Measurements from ENCODE around the gene DNAJC9.
A peak's percentile ranks its signal among the peaks of the same experiment; 100 is the strongest.

Gene DNAJC9

DNA sequence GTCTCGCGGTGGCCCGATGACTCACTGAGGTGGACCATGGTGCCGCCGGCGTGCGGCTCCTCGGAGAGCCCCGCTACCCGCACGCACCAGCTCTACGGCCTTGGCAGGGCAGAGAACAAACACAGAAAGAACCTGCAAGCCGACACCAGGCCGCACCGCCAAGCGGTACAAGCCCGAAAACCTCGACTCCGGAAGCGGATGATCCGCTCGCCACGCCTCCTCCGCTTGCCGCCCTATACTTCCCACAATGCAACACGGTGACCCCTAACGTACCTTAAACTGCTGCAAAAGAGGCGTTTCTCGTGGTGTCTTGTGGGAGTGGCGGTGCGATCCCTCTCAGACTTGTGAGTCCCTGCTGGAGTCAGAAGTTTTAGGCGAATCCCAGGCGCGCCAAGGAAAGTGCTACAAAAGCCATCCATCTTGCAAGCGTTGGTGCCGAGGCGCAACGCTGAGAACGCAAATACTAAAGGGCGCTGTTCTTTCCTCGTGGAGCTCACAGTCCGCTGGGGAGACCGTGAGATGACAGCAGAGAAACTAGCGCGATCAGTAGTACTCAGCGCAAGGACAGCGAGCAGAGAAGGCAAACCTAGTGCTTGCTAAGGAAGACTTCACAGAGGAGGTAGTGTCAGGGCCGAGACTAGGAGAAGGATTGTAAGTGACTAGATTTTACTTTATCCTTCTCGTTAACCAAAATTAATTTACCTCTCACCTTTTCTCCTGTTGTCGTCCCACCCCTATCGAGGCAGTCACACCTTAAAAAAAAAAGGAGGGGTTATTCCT lies 5.6 kb upstream of the DNAJC9 start, which contains the start of gene MRPS16 (continued):
- TF ChIP-seq HIC1 (tag by site-specific recombination; IDR thresholded peaks at IDR 0.05), result no peak
- TF ChIP-seq MYNN (tag by site-specific recombination; IDR thresholded peaks at IDR 0.05; ENCODE audit: borderline replicate concordance), result no peak
- no peak for TF ChIP-seq ZSCAN4 (tag by site-specific recombination; IDR thresholded peaks at IDR 0.05)
- 0 out of 2 replicates have a peak, but pooled peaks have one; percentile 18 for TF ChIP-seq PRDM1 (tag by site-specific recombination; IDR thresholded peaks at IDR 0.05)
- TF ChIP-seq GLI4 (tag by site-specific recombination; IDR thresholded peaks at IDR 0.05), result no peak
- TF ChIP-seq ZNF610 (tag by site-specific recombination; IDR thresholded peaks at IDR 0.05; ENCODE audit: borderline replicate concordance), result no peak
- TF ChIP-seq ZNF654 (tag by site-specific recombination; IDR thresholded peaks at IDR 0.05; ENCODE audit: low read depth), result no peak
- TF ChIP-seq ZNF184 (tag by site-specific recombination; IDR thresholded peaks at IDR 0.05), result no peak
- TF ChIP-seq ZNF18 (tag by site-specific recombination; IDR thresholded peaks at IDR 0.05), result no peak
- TF ChIP-seq ZNF350 (tag by site-specific recombination; IDR thresholded peaks at IDR 0.05), result no peak
- TF ChIP-seq KLF1 (tag by site-specific recombination; IDR thresholded peaks at IDR 0.05), result peak; percentile 64
- no peak for TF ChIP-seq ZNF239 (tag by site-specific recombination; IDR thresholded peaks at IDR 0.05)
- TF ChIP-seq ZBTB11 (tag by site-specific recombination; conservative IDR thresholded peaks at IDR 0.05; ENCODE audit: low read depth), result peak; percentile 76
- TF ChIP-seq, protein P1, sequence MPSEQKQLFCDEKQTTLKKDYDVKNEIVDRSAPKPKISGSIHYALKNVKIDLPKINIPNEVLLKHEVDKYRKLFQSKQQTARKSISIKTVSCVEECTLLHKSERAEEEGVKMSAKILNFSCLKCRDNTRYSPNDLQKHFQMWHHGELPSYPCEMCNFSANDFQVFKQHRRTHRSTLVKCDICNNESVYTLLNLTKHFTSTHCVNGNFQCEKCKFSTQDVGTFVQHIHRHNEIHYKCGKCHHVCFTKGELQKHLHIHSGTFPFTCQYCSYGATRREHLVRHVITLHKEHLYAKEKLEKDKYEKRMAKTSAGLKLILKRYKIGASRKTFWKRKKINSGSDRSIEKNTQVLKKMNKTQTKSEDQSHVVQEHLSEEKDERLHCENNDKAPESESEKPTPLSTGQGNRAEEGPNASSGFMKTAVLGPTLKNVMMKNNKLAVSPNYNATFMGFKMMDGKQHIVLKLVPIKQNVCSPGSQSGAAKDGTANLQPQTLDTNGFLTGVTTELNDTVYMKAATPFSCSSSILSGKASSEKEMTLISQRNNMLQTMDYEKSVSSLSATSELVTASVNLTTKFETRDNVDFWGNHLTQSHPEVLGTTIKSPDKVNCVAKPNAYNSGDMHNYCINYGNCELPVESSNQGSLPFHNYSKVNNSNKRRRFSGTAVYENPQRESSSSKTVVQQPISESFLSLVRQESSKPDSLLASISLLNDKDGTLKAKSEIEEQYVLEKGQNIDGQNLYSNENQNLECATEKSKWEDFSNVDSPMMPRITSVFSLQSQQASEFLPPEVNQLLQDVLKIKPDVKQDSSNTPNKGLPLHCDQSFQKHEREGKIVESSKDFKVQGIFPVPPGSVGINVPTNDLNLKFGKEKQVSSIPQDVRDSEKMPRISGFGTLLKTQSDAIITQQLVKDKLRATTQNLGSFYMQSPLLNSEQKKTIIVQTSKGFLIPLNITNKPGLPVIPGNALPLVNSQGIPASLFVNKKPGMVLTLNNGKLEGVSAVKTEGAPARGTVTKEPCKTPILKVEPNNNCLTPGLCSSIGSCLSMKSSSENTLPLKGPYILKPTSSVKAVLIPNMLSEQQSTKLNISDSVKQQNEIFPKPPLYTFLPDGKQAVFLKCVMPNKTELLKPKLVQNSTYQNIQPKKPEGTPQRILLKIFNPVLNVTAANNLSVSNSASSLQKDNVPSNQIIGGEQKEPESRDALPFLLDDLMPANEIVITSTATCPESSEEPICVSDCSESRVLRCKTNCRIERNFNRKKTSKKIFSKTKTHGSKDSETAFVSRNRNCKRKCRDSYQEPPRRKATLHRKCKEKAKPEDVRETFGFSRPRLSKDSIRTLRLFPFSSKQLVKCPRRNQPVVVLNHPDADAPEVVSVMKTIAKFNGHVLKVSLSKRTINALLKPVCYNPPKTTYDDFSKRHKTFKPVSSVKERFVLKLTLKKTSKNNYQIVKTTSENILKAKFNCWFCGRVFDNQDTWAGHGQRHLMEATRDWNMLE (tag by site-specific recombination; conservative IDR thresholded peaks at IDR 0.05; ENCODE audit: low read depth), result peak; percentile 89
- no peak for TF ChIP-seq ZNF514 (tag by site-specific recombination; IDR thresholded peaks at IDR 0.05)
- TF ChIP-seq, protein P2, sequence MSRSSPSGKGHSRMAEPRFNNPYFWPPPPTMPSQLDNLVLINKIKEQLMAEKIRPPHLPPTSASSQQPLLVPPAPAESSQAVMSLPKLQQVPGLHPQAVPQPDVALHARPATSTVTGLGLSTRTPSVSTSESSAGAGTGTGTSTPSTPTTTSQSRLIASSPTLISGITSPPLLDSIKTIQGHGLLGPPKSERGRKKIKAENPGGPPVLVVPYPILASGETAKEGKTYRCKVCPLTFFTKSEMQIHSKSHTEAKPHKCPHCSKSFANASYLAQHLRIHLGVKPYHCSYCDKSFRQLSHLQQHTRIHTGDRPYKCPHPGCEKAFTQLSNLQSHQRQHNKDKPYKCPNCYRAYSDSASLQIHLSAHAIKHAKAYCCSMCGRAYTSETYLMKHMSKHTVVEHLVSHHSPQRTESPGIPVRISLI (tag by site-specific recombination; IDR thresholded peaks at IDR 0.05), result no peak
- no peak; the same call in 1 of the 2 replicates for TF ChIP-seq PRDM4 (tag by site-specific recombination; IDR thresholded peaks at IDR 0.05)
- peak; percentile 91 for TF ChIP-seq ZXDB (tag by site-specific recombination; IDR thresholded peaks at IDR 0.05)
